Measurements from ENCODE around the gene ARHGDIB. TPM values are rescaled to one million over a fixed set of nuclear protein-coding genes. Genes with fewer than 3 reads are reported as not detected.

Gene ARHGDIB
- total and polyA plus RNA-seq, 2 experiments from 2014 or later: 0.89 TPM; not detected in 1

DNA sequence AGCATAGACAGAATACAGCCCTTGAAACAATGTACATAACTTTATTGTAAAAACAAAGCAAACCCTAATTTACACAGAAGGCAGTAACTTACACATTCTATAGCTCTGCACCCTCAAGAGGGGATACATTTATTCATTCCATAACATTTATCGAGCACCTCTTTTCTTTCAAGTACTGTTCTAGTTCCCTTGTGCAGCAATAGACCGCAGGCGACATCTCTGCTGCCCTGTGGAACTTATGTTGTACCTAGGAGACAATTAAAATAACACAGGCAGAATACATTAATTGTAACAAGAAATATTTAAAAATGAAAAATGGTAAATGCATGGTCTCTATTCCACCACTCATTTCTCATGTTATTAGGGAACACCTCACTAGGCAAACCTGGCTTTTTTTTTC is 1.4 kb upstream of the ARHGDIB start:
- TF ChIP-seq ZNF331 (CRISPR knock-in tag; IDR thresholded peaks at IDR 0.05; ENCODE audit: low read depth) (no peak), ZNF114 (CRISPR knock-in tag; IDR thresholded peaks at IDR 0.05) (no peak), NANOG (IDR thresholded peaks at IDR 0.05; ENCODE audit: borderline replicate concordance) (no peak)
- no peak overlapping the region for H2AFZ ChIP-seq
- no peaks in the 10 kb centered on the region for H3K27me3 ChIP-seq (ENCODE audit: insufficient read depth)
- H3K36me3 ChIP-seq (ENCODE audit: insufficient read depth): no peaks in the 10 kb centered on the region
- H4K20me1 ChIP-seq (replicated peaks; ENCODE audit: insufficient read depth): no peaks in the 10 kb centered on the region
- H3K36me3 Mint-ChIP-seq (ENCODE audit: low read depth): no peaks in the 10 kb centered on the region
- no peak overlapping the region for H3K4me3 Mint-ChIP-seq
- DNase-seq (ENCODE audit: low spot score) (no peak), ATAC-seq (no peak)
- H3K4me1 Mint-ChIP-seq: peaks cover 14% of the 10 kb centered on the region
- no peaks in the 10 kb centered on the region for H3K79me2 ChIP-seq (replicated peaks; ENCODE audit: insufficient read depth)
- H3K9me2 ChIP-seq (ENCODE audit: insufficient read depth): no peaks in the 10 kb centered on the region; the same call in 1 of the 2 replicates
- H3K4me2 ChIP-seq: no peak overlapping the region
- no peak overlapping the region for H3K27ac Mint-ChIP-seq
- no peak overlapping the region for H3K27ac ChIP-seq (ENCODE audit: low read depth)
- H3K4me3 ChIP-seq: no peak overlapping the region
- H3K4me1 ChIP-seq (ENCODE audit: insufficient read depth): no peaks in the 10 kb centered on the region
- H3K27me3 Mint-ChIP-seq (ENCODE audit: insufficient read depth, low read depth, poor library complexity): no peaks in the 10 kb centered on the region
- no peaks in the 10 kb centered on the region for H3F3A ChIP-seq (replicated peaks; ENCODE audit: low read depth)
- no peaks in the 10 kb centered on the region for H3K9me3 Mint-ChIP-seq

DNA sequence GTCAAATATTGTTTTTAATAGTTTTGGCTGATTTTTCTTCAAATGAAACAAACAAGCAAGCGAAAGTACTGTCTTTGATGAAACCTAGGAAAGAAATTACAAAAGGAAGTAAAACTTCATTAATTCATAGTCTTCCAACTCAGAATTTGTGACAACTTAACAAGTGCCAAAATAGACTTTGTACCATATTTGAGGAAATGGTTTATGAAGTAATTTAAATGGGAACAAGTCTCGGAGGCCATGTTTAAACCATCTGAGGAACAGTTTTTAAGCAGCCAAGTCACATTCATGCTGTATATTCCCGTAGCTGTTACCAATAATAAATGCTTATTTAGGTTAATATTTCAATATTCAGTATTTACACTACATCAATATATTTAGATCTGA is 745 bp upstream of the ARHGDIB start:
- Histone ChIP-seq H3K9me2 (ENCODE audit: insufficient read depth) (no peaks in the 10 kb centered on the region; the same call in 1 of the 2 replicates), H4K20me1 (replicated peaks; ENCODE audit: insufficient read depth) (no peaks in the 10 kb centered on the region), H3K27ac (ENCODE audit: low read depth) (no peak overlapping the region), H3K79me2 (replicated peaks; ENCODE audit: insufficient read depth) (no peaks in the 10 kb centered on the region), H3K4me2 (no peak overlapping the region), H3F3A (replicated peaks; ENCODE audit: low read depth) (no peaks in the 10 kb centered on the region), H3K36me3 (ENCODE audit: insufficient read depth) (no peaks in the 10 kb centered on the region), H3K4me3 (no peak overlapping the region), H3K27me3 (ENCODE audit: insufficient read depth) (no peaks in the 10 kb centered on the region), H2AFZ (no peak overlapping the region), H3K4me1 (ENCODE audit: insufficient read depth) (no peaks in the 10 kb centered on the region)
- no peaks in the 10 kb centered on the region for H3K9me3 Mint-ChIP-seq
- no peak overlapping the region for H3K4me3 Mint-ChIP-seq
- no peak for TF ChIP-seq POLR2AphosphoS5 (IDR thresholded peaks at IDR 0.05; ENCODE audit: low read depth)
- TF ChIP-seq, protein P1, sequence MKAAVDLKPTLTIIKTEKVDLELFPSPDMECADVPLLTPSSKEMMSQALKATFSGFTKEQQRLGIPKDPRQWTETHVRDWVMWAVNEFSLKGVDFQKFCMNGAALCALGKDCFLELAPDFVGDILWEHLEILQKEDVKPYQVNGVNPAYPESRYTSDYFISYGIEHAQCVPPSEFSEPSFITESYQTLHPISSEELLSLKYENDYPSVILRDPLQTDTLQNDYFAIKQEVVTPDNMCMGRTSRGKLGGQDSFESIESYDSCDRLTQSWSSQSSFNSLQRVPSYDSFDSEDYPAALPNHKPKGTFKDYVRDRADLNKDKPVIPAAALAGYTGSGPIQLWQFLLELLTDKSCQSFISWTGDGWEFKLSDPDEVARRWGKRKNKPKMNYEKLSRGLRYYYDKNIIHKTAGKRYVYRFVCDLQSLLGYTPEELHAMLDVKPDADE (IDR thresholded peaks at IDR 0.05): no peak
- TF ChIP-seq NANOG (IDR thresholded peaks at IDR 0.05; ENCODE audit: borderline replicate concordance): no peak
- no peaks in the 10 kb centered on the region for H3K27me3 Mint-ChIP-seq (ENCODE audit: insufficient read depth, low read depth, poor library complexity)
- ATAC-seq (no peak), DNase-seq (ENCODE audit: low spot score) (no peak)
- no peak overlapping the region for H3K27ac Mint-ChIP-seq
- peaks cover 16% of the 10 kb centered on the region for H3K4me1 Mint-ChIP-seq
- H3K36me3 Mint-ChIP-seq (ENCODE audit: low read depth): no peaks in the 10 kb centered on the region

DNA sequence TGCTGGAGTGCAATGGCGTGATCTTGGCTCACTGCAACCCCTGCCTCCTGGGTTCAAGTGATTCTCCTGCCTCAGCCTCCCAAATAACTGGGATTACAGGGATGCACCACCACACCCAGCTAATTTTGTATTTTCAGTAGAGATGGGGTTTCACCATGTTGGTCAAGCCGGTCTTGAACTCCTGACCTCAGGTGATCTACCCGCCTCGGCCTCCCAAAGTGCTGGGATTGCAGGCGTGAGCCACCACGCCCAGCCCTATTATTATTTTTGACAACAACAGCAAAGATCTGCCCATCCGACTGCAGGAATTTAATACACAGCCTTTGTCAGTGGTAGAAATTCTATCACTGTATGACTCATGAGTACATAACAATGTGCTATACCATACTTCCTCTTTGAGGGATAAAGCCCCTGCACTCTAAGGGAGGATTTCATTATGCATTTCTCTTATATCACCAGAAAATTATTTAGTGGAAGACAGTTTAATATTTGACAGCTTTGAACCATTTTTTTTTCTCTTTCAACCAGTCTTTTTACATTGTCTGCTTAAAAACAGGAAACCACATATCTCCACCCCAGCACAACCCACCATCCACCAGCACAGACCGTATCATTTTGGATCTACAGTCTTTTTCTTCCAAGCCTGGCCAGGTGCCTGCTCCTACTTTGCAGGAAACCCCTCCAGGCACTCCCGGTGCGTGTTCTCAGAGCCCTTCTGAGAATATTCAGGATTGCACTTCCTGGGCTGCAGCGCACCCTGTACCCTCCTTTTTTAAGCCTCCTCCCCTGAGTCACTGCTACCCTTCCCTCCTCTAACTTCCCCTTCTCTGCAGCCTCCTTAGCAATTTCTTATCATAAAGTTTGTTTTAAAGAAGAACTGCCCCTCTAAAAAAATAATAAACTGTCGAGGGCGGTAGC is 594 bp downstream of the ARHGDIB start:
- Histone ChIP-seq H3F3A (replicated peaks; ENCODE audit: low read depth) (no peaks in the 10 kb centered on the region), H3K4me2 (peak overlapping the region; percentile 50; the same call in 1 of the 2 replicates), H3K4me1 (ENCODE audit: insufficient read depth) (no peaks in the 10 kb centered on the region), H3K9me2 (ENCODE audit: insufficient read depth) (no peaks in the 10 kb centered on the region; the same call in 1 of the 2 replicates), H3K79me2 (replicated peaks; ENCODE audit: insufficient read depth) (no peaks in the 10 kb centered on the region), H3K36me3 (ENCODE audit: insufficient read depth) (no peaks in the 10 kb centered on the region), H4K20me1 (replicated peaks; ENCODE audit: insufficient read depth) (no peaks in the 10 kb centered on the region), H3K27ac (ENCODE audit: low read depth) (no peak overlapping the region), H2AFZ (peak overlapping the region; percentile 50; the same call in 1 of the 2 replicates), H3K4me3 (no peak overlapping the region), H3K27me3 (ENCODE audit: insufficient read depth) (no peaks in the 10 kb centered on the region)
- no peak overlapping the region for H3K4me3 Mint-ChIP-seq
- H3K9me3 Mint-ChIP-seq: no peaks in the 10 kb centered on the region
- 0 out of 2 replicates have a peak overlapping the region, but pooled peaks have one; percentile 35 for H3K27ac Mint-ChIP-seq
- H3K36me3 Mint-ChIP-seq (ENCODE audit: low read depth): no peaks in the 10 kb centered on the region
- DNase-seq (ENCODE audit: low spot score): peak; percentile 29
- no peaks in the 10 kb centered on the region for H3K27me3 Mint-ChIP-seq (ENCODE audit: insufficient read depth, low read depth, poor library complexity)
- peaks cover 18% of the 10 kb centered on the region for H3K4me1 Mint-ChIP-seq
- no peak for TF ChIP-seq EZH2phosphoT487 (IDR thresholded peaks at IDR 0.05; ENCODE audit: unreplicated experiment)
- TF ChIP-seq CREB1 (CRISPR knock-in tag; IDR thresholded peaks at IDR 0.05; ENCODE audit: low read depth): no peak
- ATAC-seq: peak; percentile 77
